Measurements from ENCODE around the gene DYSF.

DNA sequence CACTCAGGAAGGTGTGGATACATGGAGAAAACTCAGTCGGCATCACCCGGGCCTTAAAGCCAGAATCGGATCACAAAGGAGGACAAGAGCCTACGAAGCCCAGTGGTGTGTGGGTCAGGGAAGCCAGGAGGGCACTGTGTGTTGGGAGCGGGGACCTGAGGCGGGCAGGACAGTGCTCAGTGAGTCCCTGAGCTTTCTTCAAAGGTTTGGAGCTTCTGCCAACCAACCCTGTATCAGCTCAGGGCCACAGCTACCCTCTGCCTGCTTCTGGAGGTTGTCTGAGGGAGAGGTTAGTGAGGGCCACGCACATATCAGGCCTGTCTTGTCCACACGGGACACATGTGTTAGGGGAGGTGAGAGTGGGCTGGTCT is 52.4 kb downstream of the DYSF start:
- TF ChIP-seq CTCF (IDR thresholded peaks at IDR 0.05; ENCODE audit: poor library complexity, severe bottlenecking) (no peak), RAD21 (conservative IDR thresholded peaks at IDR 0.05) (no peak), EZH2 (IDR thresholded peaks at IDR 0.05; ENCODE audit: borderline replicate concordance, insufficient read depth, low read length, poor library complexity, severe bottlenecking) (no peak), MXI1 (conservative IDR thresholded peaks at IDR 0.05; ENCODE audit: poor library complexity, severe bottlenecking) (no peak)

Data from neural cell (in vitro differentiated cells).